DND-41 (cell line): ENCODE data around the gene RASGRF1.

Experiments
- ATAC-seq: fragments of 200-7000 bp; cut with Tn5 transposase; 3 replicates; pipeline ENCODE4 v1.9.1; 2021; ENCODE audit warnings: low read depth; ENCODE audit not compliant: insufficient read depth
- DNase-seq: peaks from one replicate; pipeline ENCODE4 v3.0.0-alpha.2; 2020
- H2AFZ ChIP-seq: 2 replicates; pipeline ENCODE4 v1.6.0; 2012; ENCODE audit warnings: low read depth, low read length
- H3K27ac ChIP-seq: 2 replicates; pipeline ENCODE4 v1.5.1; 2012; ENCODE audit warnings: low read length, inconsistent platforms
- H3K27me3 ChIP-seq: fragments of 200-600 bp; sonication (generic); 2 replicates; pipeline ENCODE4 v1.6.0; 2012; ENCODE audit warnings: low read length, mild to moderate bottlenecking, inconsistent platforms; ENCODE audit not compliant: insufficient read depth, poor library complexity
- H3K36me3 ChIP-seq: 2 replicates; pipeline ENCODE4 v1.5.1; 2012; ENCODE audit warnings: low read length, inconsistent platforms; ENCODE audit not compliant: insufficient read depth
- H3K4me1 ChIP-seq: 2 replicates; pipeline ENCODE4 v1.5.1; 2012; ENCODE audit warnings: mild to moderate bottlenecking, low read length; ENCODE audit not compliant: insufficient read depth
- H3K4me2 ChIP-seq: 2 replicates; pipeline ENCODE4 v1.6.0; 2012; ENCODE audit warnings: mild to moderate bottlenecking, moderate library complexity, low read length, inconsistent platforms; ENCODE audit not compliant: insufficient read depth
- H3K4me3 ChIP-seq, 2 experiments: fragments of 200-600 bp in 1 of 2; shearing (Covaris generic) in 1 of 2; 2 replicates each; pipeline ENCODE4 v1.5.1; 2012 to 2016; ENCODE audit warnings: inconsistent platforms in 2 of 2, low read length in 2 of 2, mild to moderate bottlenecking in 2 of 2, low read depth in 1 of 2, moderate library complexity in 1 of 2
- H3K79me2 ChIP-seq: 2 replicates; pipeline ENCODE4 v1.6.0; 2012; ENCODE audit warnings: low read length, inconsistent platforms; ENCODE audit not compliant: insufficient read depth
- H3K9ac ChIP-seq: 2 replicates; pipeline ENCODE4 v1.6.0; 2012; ENCODE audit warnings: low read depth, mild to moderate bottlenecking, inconsistent platforms, low read length, moderate library complexity
- H3K9me3 ChIP-seq: 2 replicates; pipeline ENCODE4 v1.5.1; 2012; ENCODE audit warnings: low read length, moderate library complexity, mild to moderate bottlenecking, inconsistent platforms; ENCODE audit not compliant: insufficient read depth, severe bottlenecking
- H4K20me1 ChIP-seq: 2 replicates; pipeline ENCODE4 v1.6.0; 2012; ENCODE audit warnings: low read length; ENCODE audit not compliant: insufficient read depth
- EZH2 ChIP-seq: IDR thresholded peaks from 3 replicates; pipeline ENCODE4 v1.6.1; 2012; ENCODE audit warnings: borderline replicate concordance, low read depth, mild to moderate bottlenecking, moderate library complexity, low read length, inconsistent platforms; ENCODE audit not compliant: severe bottlenecking
- TF ChIP-seq, protein P1 (sequence below): IDR thresholded peaks from 2 replicates; pipeline ENCODE4 v1.5.1; 2012; ENCODE audit warnings: borderline replicate concordance, low read length, moderate library complexity, mild to moderate bottlenecking; ENCODE audit not compliant: poor library complexity, severe bottlenecking; ENCODE audit errors: extremely low read depth

The RASGRF1 gene

GRCh38 chr15:78991476-78991875 is 99.1 kb downstream of the RASGRF1 start:
- ATAC-seq (no peak), DNase-seq (no peak)
- no peak overlapping the region for H3K4me2 ChIP-seq
- H3K27ac ChIP-seq: no peak overlapping the region
- H3K9ac ChIP-seq: no peak overlapping the region
- H3K4me3 ChIP-seq: no peak overlapping the region
- TF ChIP-seq, protein P1, sequence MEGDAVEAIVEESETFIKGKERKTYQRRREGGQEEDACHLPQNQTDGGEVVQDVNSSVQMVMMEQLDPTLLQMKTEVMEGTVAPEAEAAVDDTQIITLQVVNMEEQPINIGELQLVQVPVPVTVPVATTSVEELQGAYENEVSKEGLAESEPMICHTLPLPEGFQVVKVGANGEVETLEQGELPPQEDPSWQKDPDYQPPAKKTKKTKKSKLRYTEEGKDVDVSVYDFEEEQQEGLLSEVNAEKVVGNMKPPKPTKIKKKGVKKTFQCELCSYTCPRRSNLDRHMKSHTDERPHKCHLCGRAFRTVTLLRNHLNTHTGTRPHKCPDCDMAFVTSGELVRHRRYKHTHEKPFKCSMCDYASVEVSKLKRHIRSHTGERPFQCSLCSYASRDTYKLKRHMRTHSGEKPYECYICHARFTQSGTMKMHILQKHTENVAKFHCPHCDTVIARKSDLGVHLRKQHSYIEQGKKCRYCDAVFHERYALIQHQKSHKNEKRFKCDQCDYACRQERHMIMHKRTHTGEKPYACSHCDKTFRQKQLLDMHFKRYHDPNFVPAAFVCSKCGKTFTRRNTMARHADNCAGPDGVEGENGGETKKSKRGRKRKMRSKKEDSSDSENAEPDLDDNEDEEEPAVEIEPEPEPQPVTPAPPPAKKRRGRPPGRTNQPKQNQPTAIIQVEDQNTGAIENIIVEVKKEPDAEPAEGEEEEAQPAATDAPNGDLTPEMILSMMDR: no peak
- no peak for TF ChIP-seq EZH2
- no peaks in the 10 kb centered on the region for H3K79me2 ChIP-seq
- no peaks in the 10 kb centered on the region for H3K36me3 ChIP-seq
- no peaks in the 10 kb centered on the region for H3K4me1 ChIP-seq
- H3K9me3 ChIP-seq: no peaks in the 10 kb centered on the region
- H4K20me1 ChIP-seq: no peaks in the 10 kb centered on the region
- H3K27me3 ChIP-seq: no peaks in the 10 kb centered on the region
- no peak overlapping the region for H2AFZ ChIP-seq

DNA sequence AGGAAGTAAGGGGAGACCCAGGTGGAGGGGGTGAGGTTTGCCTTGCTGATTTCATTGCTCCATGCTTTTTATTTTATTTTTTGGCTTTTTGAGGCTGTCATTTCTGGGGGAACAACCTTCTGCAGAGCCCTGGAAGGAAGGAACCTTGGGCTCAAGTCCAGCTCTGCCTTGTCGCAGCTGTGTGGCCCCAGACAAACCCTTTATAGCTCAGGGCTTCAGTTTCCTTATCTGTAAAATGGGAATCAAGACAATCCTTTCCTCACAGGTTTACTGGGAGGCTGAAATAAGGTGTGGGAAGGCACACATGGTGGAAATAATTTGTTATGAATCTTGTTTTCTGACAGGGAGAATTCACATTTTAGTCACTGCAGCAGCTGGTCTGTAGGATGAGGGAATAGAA is 100.3 kb downstream of the RASGRF1 start:
- H2AFZ ChIP-seq: no peak overlapping the region
- H3K27ac ChIP-seq: no peak overlapping the region
- DNase-seq (no peak), ATAC-seq (no peak)
- no peaks in the 10 kb centered on the region for H3K9me3 ChIP-seq
- H3K4me2 ChIP-seq: no peak overlapping the region
- TF ChIP-seq EZH2: no peak
- TF ChIP-seq, protein P1: no peak
- no peaks in the 10 kb centered on the region for H3K27me3 ChIP-seq
- no peaks in the 10 kb centered on the region for H4K20me1 ChIP-seq
- H3K4me1 ChIP-seq: no peaks in the 10 kb centered on the region
- no peaks in the 10 kb centered on the region for H3K36me3 ChIP-seq
- no peaks in the 10 kb centered on the region for H3K79me2 ChIP-seq
- H3K9ac ChIP-seq: no peak overlapping the region
- H3K4me3 ChIP-seq: no peak overlapping the region

DNA sequence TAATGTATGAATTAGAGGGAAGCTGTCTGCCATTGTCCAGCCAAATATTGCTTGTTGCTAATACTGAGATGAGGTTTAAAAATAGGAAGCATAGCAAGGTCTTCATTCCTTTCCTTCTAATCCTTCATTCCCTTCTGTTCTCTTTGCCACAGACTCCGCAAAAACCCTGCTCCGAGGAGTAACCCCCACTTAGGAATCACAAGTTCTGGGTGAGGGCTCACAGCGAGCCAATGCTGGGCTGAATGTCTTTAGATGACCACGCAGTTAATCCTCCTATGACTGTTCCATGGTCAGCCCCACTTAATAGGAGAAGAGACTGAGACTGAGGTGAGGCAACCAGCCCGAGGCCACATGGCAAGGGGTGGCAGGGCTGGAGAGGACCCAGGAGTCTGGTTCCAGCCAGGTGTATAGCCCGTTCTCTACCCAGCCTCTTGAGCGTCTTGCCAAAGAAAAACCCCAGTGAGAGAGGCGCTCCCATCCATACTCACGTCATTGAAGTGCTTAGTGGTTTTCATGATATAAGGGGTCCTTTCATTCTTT is 100.8 kb downstream of the RASGRF1 start:
- H3K9me3 ChIP-seq: no peaks in the 10 kb centered on the region
- H3K9ac ChIP-seq: no peak overlapping the region
- TF ChIP-seq, protein P1: no peak
- no peak for TF ChIP-seq EZH2
- H3K27ac ChIP-seq: no peak overlapping the region
- H3K4me1 ChIP-seq: no peaks in the 10 kb centered on the region
- no peak overlapping the region for H2AFZ ChIP-seq
- H3K4me2 ChIP-seq: no peak overlapping the region
- no peaks in the 10 kb centered on the region for H4K20me1 ChIP-seq
- H3K36me3 ChIP-seq: no peaks in the 10 kb centered on the region
- ATAC-seq: no peak
- no peaks in the 10 kb centered on the region for H3K79me2 ChIP-seq
- no peak for DNase-seq
- no peaks in the 10 kb centered on the region for H3K27me3 ChIP-seq
- no peak overlapping the region for H3K4me3 ChIP-seq
